Left renal pelvis (tissue), 4 donors: ENCODE measurements around the gene TBC1D5. TPM values are rescaled to one million over a fixed set of nuclear protein-coding genes. Genes with fewer than 3 reads are reported as not detected.

Source experiments
- DNase-seq, 4 donors: peaks; one replicate each; pipeline ENCODE4 v3.0.0-alpha.2; 2013; ENCODE audit warnings: low read depth in 4 of 4, low spot score in 3 of 4
- polyA plus RNA-seq, 4 donors: library from polyadenylated mRNA; unstranded; fragments of 120-200 nt; gene quantifications; one replicate each; pipeline ENCODE4 v1.2.1, GENCODE V29; 2013; ENCODE audit not compliant: insufficient read length in 4 of 4

Gene TBC1D5
- polyA plus RNA-seq, 4 donors, result 43.0 to 58.2 (median 52.0) TPM

GRCh38 chr3:17330660-17331059, 411.8 kb downstream of the TBC1D5 start:
- DNase-seq, result no peak

GRCh38 chr3:17329927-17330326, 412.5 kb downstream of the TBC1D5 start:
- no peak for DNase-seq

GRCh38 chr3:17322106-17322793, 420.2 kb downstream of the TBC1D5 start:
- DNase-seq, result no peak

- DNase-seq, result no peak
Observed at GRCh38 chr3:17320266-17320665, 422.2 kb downstream of the TBC1D5 start.

GRCh38 chr3:17315897-17316296, 426.5 kb downstream of the TBC1D5 start:
- no peak for DNase-seq

GRCh38 chr3:17314171-17314570, 428.3 kb downstream of the TBC1D5 start:
- no peak for DNase-seq

GRCh38 chr3:17313746-17314145, 428.7 kb downstream of the TBC1D5 start:
- DNase-seq, result no peak

GRCh38 chr3:17310983-17311382, 431.4 kb downstream of the TBC1D5 start:
- DNase-seq, result no peak

- no peak for DNase-seq
Observed at GRCh38 chr3:17307887-17308286, 434.5 kb downstream of the TBC1D5 start.

GRCh38 chr3:17307482-17307881, 434.9 kb downstream of the TBC1D5 start:
- no peak for DNase-seq

- DNase-seq, result no peak
Observed at GRCh38 chr3:17304969-17305368, 437.5 kb downstream of the TBC1D5 start.

- no peak for DNase-seq
Observed at GRCh38 chr3:17302774-17303173, 439.7 kb downstream of the TBC1D5 start.

GRCh38 chr3:17302170-17302569, 440.3 kb downstream of the TBC1D5 start:
- no peak for DNase-seq

- DNase-seq, result no peak
Observed at GRCh38 chr3:17301271-17301670, 441.2 kb downstream of the TBC1D5 start.

- DNase-seq, result no peak
Observed at GRCh38 chr3:17300441-17300840, 442.0 kb downstream of the TBC1D5 start.

- DNase-seq, result no peak
Observed at GRCh38 chr3:17298038-17298437, 444.4 kb downstream of the TBC1D5 start.

GRCh38 chr3:17292556-17292955, 449.9 kb downstream of the TBC1D5 start:
- DNase-seq, result no peak

- DNase-seq, result no peak
Observed at GRCh38 chr3:17290894-17291293, 451.5 kb downstream of the TBC1D5 start.

- no peak for DNase-seq
Observed at GRCh38 chr3:17288839-17289399, 453.5 kb downstream of the TBC1D5 start.

GRCh38 chr3:17287006-17287689, 455.3 kb downstream of the TBC1D5 start:
- no peak for DNase-seq

- no peak for DNase-seq
Observed at GRCh38 chr3:17278006-17278405, 464.4 kb downstream of the TBC1D5 start.

GRCh38 chr3:17266846-17267245, 475.6 kb downstream of the TBC1D5 start:
- no peak for DNase-seq
